BE2C (cell line): Measurements from ENCODE around the gene TSPO2.

ENCODE experiments used
- DNase-seq: peaks from one replicate; pipeline ENCODE4 v3.0.0-alpha.2; 2020
- H3K27me3 ChIP-seq: fragments of 250-450 bp; sonication (Bioruptor Pico); 2 replicates; pipeline ENCODE4 v1.5.1; 2020; ENCODE audit warnings: mild to moderate bottlenecking
- H3K36me3 ChIP-seq: fragments of 250-450 bp; sonication (Bioruptor Pico); 2 replicates; pipeline ENCODE4 v1.5.1; 2020; ENCODE audit warnings: mild to moderate bottlenecking
- H3K4me1 ChIP-seq: fragments of 250-450 bp; sonication (Bioruptor Pico); 2 replicates; pipeline ENCODE4 v1.5.1; 2020
- H3K4me3 ChIP-seq: 2 replicates; pipeline ENCODE4 v1.5.1; 2011; ENCODE audit warnings: low read depth, low read length
- H3K9me3 ChIP-seq: fragments of 250-450 bp; sonication (Bioruptor Pico); 2 replicates; pipeline ENCODE4 v1.5.1; 2020
- TF ChIP-seq, protein P1 (sequence below): IDR thresholded peaks from 2 replicates; pipeline ENCODE4 v1.5.1; 2012; ENCODE audit warnings: mild to moderate bottlenecking, low read depth, low read length

The TSPO2 gene

DNA sequence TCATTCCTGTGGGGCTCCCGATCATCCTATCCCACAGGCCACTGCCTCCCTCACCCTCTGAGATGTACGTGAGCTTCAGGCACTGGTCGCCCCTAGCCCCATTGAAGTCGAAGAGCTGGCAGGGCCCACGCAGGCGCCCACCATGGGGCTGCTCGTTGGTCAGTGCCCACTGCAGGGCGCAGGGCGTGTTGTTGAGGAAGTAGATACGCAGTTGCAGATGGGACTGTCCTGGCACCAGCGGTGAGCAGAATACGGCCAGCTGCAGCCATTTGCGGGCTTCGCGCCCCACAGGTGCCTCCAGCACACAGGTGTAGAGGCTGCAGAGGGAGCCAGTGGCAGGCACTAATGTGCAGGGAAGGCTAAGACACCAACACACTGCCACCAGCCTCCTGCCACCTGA is 9.4 kb upstream of the TSPO2 start:
- Histone ChIP-seq H3K4me1 (no peaks in the 10 kb centered on the region), H3K9me3 (no peaks in the 10 kb centered on the region), H3K36me3 (no peaks in the 10 kb centered on the region), H3K4me3 (no peak overlapping the region), H3K27me3 (no peaks in the 10 kb centered on the region)
- no peak for DNase-seq
- TF ChIP-seq, protein P1, sequence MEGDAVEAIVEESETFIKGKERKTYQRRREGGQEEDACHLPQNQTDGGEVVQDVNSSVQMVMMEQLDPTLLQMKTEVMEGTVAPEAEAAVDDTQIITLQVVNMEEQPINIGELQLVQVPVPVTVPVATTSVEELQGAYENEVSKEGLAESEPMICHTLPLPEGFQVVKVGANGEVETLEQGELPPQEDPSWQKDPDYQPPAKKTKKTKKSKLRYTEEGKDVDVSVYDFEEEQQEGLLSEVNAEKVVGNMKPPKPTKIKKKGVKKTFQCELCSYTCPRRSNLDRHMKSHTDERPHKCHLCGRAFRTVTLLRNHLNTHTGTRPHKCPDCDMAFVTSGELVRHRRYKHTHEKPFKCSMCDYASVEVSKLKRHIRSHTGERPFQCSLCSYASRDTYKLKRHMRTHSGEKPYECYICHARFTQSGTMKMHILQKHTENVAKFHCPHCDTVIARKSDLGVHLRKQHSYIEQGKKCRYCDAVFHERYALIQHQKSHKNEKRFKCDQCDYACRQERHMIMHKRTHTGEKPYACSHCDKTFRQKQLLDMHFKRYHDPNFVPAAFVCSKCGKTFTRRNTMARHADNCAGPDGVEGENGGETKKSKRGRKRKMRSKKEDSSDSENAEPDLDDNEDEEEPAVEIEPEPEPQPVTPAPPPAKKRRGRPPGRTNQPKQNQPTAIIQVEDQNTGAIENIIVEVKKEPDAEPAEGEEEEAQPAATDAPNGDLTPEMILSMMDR: no peak

DNA sequence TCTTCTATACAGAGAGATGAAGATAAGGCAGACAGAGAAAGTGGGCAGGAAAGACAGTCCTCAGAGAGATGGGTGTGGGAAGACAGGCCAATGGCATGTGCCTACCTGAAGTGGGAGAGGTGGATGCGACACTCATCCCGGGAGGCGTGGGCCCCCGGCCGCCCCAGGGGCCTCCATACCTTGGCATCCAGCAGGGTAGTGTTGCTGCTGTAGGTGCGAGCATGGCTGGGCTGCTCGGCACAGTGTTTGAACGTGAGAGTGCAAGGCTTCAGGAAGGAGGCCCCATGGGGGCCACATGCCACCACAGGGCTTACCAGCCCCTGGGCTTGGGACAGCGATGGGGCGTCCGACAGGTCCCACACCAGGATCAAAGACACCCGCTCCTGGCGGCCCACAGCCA is 8.5 kb upstream of the TSPO2 start:
- Histone ChIP-seq H3K4me1 (no peaks in the 10 kb centered on the region), H3K4me3 (no peak overlapping the region), H3K36me3 (no peaks in the 10 kb centered on the region), H3K27me3 (no peaks in the 10 kb centered on the region), H3K9me3 (no peaks in the 10 kb centered on the region)
- DNase-seq: no peak
- TF ChIP-seq, protein P1: no peak

DNA sequence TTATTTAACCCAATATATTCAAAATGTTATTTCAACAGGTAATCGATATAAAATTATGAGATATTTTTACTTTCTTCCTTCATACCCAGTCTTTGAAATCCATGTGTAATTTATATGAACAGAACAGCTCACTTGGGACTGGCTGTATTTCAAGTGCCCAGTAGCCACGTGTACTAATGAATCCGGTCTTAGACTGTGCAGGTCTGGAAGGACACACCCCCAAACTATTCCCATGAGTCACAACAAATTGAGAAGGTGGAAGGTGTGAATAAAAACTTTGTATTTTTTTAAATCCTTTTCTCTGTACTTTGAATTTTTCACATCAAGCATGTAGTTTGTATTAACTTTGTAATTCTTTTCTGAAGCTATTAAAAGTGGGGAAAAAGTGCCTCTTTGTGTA is 6.1 kb upstream of the TSPO2 start:
- Histone ChIP-seq H3K36me3 (no peaks in the 10 kb centered on the region), H3K27me3 (no peaks in the 10 kb centered on the region), H3K4me1 (no peaks in the 10 kb centered on the region), H3K4me3 (no peak overlapping the region), H3K9me3 (no peaks in the 10 kb centered on the region)
- TF ChIP-seq, protein P1: no peak
- no peak for DNase-seq

DNA sequence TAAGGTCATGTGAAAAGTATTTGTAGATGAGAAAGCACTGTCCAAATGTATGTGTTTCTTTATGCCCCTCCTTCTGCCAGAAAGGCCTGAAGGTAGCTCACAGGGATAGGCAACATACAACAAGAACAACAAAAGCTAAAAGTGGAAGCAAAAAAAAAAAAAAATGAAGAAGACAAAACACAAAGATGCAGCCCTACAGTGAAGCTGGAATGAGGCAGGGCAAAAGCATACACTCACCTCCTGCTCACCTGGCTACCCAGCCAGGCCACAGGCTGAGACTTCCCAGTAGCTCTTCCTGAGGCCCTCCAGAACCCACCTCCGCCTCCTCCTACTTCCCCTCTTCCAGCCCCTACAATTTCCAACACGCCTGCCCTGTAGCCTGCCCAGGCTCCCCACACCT is 5.7 kb upstream of the TSPO2 start:
- TF ChIP-seq, protein P1: no peak
- no peak for DNase-seq
- no peaks in the 10 kb centered on the region for H3K27me3 ChIP-seq
- no peak overlapping the region for H3K4me3 ChIP-seq
- H3K9me3 ChIP-seq: no peaks in the 10 kb centered on the region
- no peaks in the 10 kb centered on the region for H3K36me3 ChIP-seq
- H3K4me1 ChIP-seq: no peaks in the 10 kb centered on the region

DNA sequence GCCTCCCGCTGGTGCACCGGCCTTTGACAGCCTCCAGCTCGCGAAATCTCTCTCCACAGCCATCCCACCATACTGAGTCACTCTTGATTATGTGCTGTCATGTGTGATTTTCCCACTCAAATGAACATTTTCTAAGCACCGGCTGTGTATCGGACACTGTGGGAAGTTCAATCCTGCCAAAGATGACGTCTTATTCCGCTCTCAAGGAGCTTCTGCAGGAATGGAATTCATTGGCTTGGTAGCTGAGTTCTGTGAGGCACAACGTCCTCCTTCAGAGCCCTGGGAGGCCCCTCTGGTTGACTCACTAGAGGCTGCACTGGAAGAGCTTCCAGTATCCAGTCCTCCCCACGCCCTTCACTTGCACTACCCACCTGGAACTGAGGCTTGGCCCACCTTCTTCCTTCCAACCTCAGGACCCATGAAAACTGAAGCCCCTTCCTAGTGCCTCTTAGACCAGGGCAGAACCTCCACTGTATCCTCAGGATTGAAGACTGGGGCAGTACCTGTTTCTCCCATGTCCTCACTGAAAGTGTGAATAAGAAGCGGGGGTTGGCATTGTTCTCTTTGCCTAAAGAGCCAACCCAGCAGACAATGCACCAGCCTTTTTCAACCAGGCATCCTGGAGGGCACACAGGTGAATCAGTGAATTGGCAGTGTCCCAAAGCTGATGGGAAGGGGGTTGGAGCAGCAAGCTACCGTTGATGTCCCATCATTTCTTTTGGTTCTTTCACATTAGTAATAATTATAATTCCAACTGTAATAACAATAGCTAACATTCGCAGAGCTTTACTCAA is 5.0 kb upstream of the TSPO2 start:
- Histone ChIP-seq H3K36me3 (no peaks in the 10 kb centered on the region), H3K4me1 (no peaks in the 10 kb centered on the region), H3K27me3 (no peaks in the 10 kb centered on the region), H3K4me3 (no peak overlapping the region), H3K9me3 (no peaks in the 10 kb centered on the region)
- TF ChIP-seq, protein P1: no peak
- DNase-seq: no peak

DNA sequence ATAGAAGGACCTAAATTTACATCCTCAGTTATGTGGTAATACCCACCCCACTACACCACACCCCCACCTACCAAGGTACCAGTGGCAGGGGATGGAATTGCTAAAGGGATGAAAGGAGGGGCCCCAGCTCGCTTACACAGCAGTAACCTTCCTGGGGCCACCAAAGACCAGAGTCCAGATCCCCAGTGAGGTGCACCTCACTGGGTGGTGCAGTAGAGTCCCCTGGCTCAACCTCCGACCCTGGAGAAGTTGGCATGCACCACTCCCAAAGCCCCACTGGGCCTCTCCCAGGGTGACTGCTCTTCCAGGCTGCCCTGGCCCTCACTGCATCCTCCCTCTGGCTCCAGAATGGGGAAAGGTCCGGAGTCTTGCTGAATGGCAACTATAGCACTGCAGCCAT is 4.1 kb upstream of the TSPO2 start:
- DNase-seq: no peak
- Histone ChIP-seq H3K27me3 (no peaks in the 10 kb centered on the region), H3K36me3 (no peaks in the 10 kb centered on the region), H3K9me3 (no peaks in the 10 kb centered on the region), H3K4me1 (no peaks in the 10 kb centered on the region), H3K4me3 (no peak overlapping the region)
- TF ChIP-seq, protein P1: no peak
